GM13977 (cell line): ENCODE data around the gene HCAR2.
"Not testable (repeated sequence)": the region's sequence is repeated elsewhere in the genome, so short reads cannot be mapped to it uniquely, and the experiment has no call there.

Source experiments
- DNase-seq: peaks from one replicate; pipeline ENCODE4 v3.0.0; 2012; ENCODE audit warnings: low spot score
- in situ Hi-C: fragments of 300-500 bp; cut with MboI; formaldehyde crosslinking; loops from one replicate; pipeline ENCODE4 v1.12.0; 2022; ENCODE audit warnings: low sequenced_read_pairs, low pct_unique_long_range_greater_than_20kb, mixed read lengths, inconsistent platforms; ENCODE audit not compliant: unreplicated experiment
- TF ChIP-seq, protein P1 (sequence below): IDR thresholded peaks from 2 replicates; pipeline ENCODE4 v1.5.1; 2012; ENCODE audit warnings: mild to moderate bottlenecking, control low read depth; ENCODE audit not compliant: insufficient read depth; ENCODE audit errors: extremely low read depth, missing control alignments

The HCAR2 gene

DNA sequence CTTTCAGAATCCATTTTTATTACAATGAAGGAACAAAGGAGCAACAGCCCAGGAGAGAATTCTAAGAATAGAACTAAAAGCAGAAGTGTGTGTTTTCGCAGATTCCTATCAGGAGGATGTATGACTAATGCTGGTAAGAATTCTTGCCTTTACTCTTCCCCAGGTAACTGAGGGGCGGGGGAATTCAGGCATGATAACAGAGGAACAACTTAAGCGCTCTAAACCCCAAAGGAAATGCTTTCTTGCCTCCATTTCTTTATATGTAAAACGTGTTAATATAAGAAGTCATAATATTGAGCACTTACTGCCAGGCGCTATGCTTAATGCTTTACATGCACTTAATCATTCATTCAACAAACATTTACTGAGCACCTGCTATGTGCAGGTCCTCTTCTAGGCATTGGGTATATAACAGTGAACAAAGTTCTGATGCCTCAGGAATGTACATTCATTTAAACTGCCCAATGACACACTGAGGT is 23.0 kb upstream of the HCAR2 start:
- TF ChIP-seq, protein P1, sequence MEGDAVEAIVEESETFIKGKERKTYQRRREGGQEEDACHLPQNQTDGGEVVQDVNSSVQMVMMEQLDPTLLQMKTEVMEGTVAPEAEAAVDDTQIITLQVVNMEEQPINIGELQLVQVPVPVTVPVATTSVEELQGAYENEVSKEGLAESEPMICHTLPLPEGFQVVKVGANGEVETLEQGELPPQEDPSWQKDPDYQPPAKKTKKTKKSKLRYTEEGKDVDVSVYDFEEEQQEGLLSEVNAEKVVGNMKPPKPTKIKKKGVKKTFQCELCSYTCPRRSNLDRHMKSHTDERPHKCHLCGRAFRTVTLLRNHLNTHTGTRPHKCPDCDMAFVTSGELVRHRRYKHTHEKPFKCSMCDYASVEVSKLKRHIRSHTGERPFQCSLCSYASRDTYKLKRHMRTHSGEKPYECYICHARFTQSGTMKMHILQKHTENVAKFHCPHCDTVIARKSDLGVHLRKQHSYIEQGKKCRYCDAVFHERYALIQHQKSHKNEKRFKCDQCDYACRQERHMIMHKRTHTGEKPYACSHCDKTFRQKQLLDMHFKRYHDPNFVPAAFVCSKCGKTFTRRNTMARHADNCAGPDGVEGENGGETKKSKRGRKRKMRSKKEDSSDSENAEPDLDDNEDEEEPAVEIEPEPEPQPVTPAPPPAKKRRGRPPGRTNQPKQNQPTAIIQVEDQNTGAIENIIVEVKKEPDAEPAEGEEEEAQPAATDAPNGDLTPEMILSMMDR = no peak
- no peak for DNase-seq
- in situ Hi-C loops = no loop called here

- in situ Hi-C loops = no loop called here
- no peak for DNase-seq
- TF ChIP-seq, protein P1 = no peak
These were observed 22.4 kb upstream of the HCAR2 start for GRCh38 chr12:122725452-122726079.

DNA sequence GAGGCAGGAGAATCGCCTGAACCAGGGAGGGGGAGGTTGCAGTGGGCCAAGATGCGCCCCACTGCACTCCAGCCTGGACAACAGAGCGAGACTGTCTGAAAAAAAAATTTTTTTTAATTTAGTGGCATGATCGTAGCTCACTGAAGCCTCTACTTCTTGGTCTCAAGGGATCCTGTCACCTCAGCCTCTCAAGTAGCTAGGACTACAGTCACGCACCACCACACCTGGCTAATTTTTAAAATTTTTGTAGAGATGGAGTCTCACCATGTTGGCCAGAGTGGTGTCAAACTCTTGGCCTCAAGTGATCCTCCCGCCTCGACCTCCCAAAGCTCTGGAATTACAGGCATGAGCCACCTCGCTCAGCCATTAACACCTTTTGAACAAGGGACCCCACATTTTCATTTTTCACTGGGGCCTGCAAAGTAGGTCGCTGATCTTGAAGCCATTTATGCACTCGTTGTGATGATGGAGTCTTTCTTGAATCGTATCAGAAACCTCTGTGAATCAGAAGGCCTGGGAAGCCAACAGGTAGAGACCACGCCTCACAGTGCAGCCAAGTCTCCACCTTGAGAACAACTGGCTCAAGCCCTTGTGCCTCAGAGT is 21.6 kb upstream of the HCAR2 start:
- TF ChIP-seq, protein P1 = no peak
- DNase-seq = no peak
- in situ Hi-C loops = no loop called here

DNA sequence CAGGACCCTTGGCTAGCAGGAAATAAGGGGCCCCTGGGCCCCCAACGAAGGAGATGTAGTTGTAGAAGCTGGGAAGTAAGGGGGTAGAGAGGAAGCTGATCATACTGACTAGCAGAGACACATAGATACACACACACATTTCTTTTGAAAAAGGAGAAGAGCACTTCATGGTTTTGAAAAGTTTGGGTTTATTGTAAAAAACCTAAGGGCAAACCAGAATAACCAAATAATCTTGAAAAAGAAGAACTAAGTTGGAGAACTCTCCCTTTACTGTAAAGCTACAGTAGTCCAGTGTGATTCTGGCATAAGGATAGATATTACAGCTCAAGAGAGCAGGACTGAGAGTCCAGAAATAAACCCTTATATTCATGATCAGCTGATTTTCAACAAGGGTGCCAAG is 19.2 kb upstream of the HCAR2 start:
- TF ChIP-seq, protein P1 = no peak
- no peak for DNase-seq
- in situ Hi-C loops = no loop called here

- DNase-seq = peak; percentile 39
- TF ChIP-seq, protein P1 = no peak
- in situ Hi-C loops = no loop called here
These were observed 17.9 kb upstream of the HCAR2 start for GRCh38 chr12:122721057-122721545.

GRCh38 chr12:122716658-122717057 is 13.5 kb upstream of the HCAR2 start, which contains the start of gene HCAR3:
HCAR3 (minus strand) TSS chr12:122716811; CDS start chr12:122716737, 74 bp downstream.
- DNase-seq, in situ Hi-C loops: not testable (repeated sequence)

- in situ Hi-C loops, DNase-seq: not testable (repeated sequence)
These were observed 12.1 kb upstream of the HCAR2 start for GRCh38 chr12:122715211-122715610.

DNA sequence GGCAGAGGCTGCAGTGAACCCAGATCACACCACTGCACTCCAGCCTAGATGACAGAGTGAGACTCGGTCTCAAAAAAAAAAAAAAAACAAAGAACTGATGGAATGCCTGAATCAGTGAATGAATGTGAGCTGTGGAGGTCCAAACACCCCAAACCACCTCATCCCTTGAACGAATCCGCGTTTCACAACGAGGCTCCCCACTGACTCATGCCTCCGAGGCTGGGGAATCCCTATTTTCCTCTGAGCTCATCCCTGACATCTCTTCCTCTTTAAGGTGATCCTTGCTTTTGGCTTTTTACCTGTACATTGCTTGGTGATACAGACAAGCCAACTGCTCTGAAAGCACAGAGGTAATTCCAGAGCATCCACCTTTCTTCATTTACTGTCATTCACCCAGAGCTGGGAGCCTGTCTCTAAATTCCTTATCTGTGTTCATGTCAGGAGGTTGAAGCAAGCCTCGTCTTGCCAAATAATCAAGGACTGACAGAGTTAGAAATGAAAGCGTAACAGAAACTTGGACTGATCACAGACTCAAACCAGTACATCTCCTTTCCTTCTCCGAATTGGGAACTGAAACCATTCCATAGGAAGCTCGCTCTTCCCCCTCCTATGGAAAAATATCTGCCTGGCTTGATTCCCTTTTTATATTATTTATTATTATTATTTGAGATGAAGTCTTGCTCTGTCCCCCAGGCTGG is 10.5 kb upstream of the HCAR2 start:
- in situ Hi-C loops, DNase-seq: not testable (repeated sequence)

DNA sequence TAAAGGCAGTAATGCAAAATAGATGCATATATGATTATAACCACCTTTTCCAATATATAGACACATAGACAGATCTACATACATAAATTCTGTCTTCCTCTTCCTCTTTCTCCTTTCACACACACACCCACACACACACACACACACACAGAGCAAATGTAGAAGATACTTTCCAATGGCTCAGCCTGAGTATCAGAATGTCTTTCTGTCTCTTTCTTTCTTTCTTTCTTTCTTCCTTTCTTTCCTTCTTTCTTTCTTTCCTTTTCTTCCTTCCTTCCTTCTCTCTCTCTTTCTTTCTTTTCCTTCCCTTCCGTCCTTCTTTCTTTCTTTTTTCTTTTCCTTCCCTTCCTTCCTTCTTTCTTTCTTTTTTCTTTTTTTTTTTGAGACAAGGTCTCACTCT is 8.1 kb upstream of the HCAR2 start:
- in situ Hi-C loops, DNase-seq: not testable (repeated sequence)

- in situ Hi-C loops, DNase-seq: not testable (repeated sequence)
These were observed 7.2 kb upstream of the HCAR2 start for GRCh38 chr12:122710341-122710740.

GRCh38 chr12:122709287-122709686 is 6.1 kb upstream of the HCAR2 start:
- in situ Hi-C loops = not testable (repeated sequence)

More at GRCh38 chr12:122709287-122709686, 6.1 kb upstream of the HCAR2 start:
- DNase-seq = not testable (repeated sequence)
